ENCODE results near the gene AKR1C2.
"Not testable (repeated sequence)": the region's sequence is repeated elsewhere in the genome, so short reads cannot be mapped to it uniquely, and the experiment has no call there.

- not testable (repeated sequence) for TF ChIP-seq POLR2AphosphoS5 (IDR thresholded peaks at IDR 0.05; ENCODE audit: borderline replicate concordance, low read depth, low read length); EZH2 (IDR thresholded peaks at IDR 0.05); FOXP2 (optimal IDR thresholded peaks at IDR 0.05; ENCODE audit: control extremely low read depth, extremely low read length, insufficient read depth)
Observed at GRCh38 chr10:5052951-5053500, 49.4 kb upstream of the AKR1C2 start.
